CD4-positive, alpha-beta memory T cell (primary cell): ENCODE data around the gene VSTM4. TPM values are rescaled to one million over a fixed set of nuclear protein-coding genes. Genes with fewer than 3 reads are reported as not detected.

Experiments
- CTCF ChIA-PET: fragments of 350-600 bp; sonication (Branson Sonifier 250); formaldehyde crosslinking; loops from one replicate; lab custom pipeline; 2021; ENCODE audit warnings: inconsistent platforms; ENCODE audit not compliant: partially characterized antibody; lab: Charles Lee
- POLR2A ChIA-PET: fragments of 350-600 bp; sonication (Branson Sonifier 250); formaldehyde crosslinking; loops from one replicate; lab custom pipeline; 2021; ENCODE audit not compliant: partially characterized antibody; lab: Charles Lee
- DNase-seq, 5 donors: peaks; one replicate each; pipeline versions ENCODE4 v3.0.0 to v3.0.0-alpha.2; 2020 to 2022; ENCODE audit warnings: mixed read lengths in 1 of 5
- H3K27ac ChIP-seq: one replicate; pipeline ENCODE4 v1.7.0; 2013; ENCODE audit warnings: low read depth, low read length
- H3K27me3 ChIP-seq: 2 replicates; pipeline ENCODE4 v1.7.0; 2013; ENCODE audit warnings: mild to moderate bottlenecking, low read length, moderate library complexity; ENCODE audit not compliant: insufficient read depth
- H3K36me3 ChIP-seq: 2 replicates; pipeline ENCODE4 v1.7.0; 2013; ENCODE audit warnings: mild to moderate bottlenecking, low read length, moderate library complexity; ENCODE audit not compliant: insufficient read depth
- H3K4me1 ChIP-seq: 2 replicates; pipeline ENCODE4 v1.7.0; 2013; ENCODE audit warnings: mild to moderate bottlenecking, low read length, moderate library complexity; ENCODE audit not compliant: insufficient read depth
- H3K4me3 ChIP-seq, 2 donors: one replicate each; pipeline ENCODE4 v1.7.0; 2013; ENCODE audit warnings: low read length in 2 of 2, mild to moderate bottlenecking in 1 of 2
- H3K9me3 ChIP-seq, 2 donors: one replicate each; pipeline ENCODE4 v1.7.0; 2013; ENCODE audit warnings: low read length in 2 of 2, control low read depth in 1 of 2; ENCODE audit not compliant: control insufficient read depth in 1 of 2
- H3K27ac Mint-ChIP-seq, 7 donors: one replicate each; pipeline ENCODE4 v1.8.0; 2020 to 2021; ENCODE audit warnings: mixed read lengths in 7 of 7, mild to moderate bottlenecking in 6 of 7, inconsistent platforms in 3 of 7, moderate library complexity in 3 of 7
- H3K27me3 Mint-ChIP-seq, 2 donors: one replicate each; pipeline ENCODE4 v1.8.0; 2020 to 2021; ENCODE audit warnings: mixed read lengths in 2 of 2
- H3K36me3 Mint-ChIP-seq, 2 donors: one replicate each; pipeline ENCODE4 v1.8.0; 2020 to 2021; ENCODE audit warnings: mixed read lengths in 2 of 2, inconsistent platforms in 1 of 2, mild to moderate bottlenecking in 1 of 2
- H3K4me1 Mint-ChIP-seq, 4 donors: one replicate each; pipeline ENCODE4 v1.8.0; 2020 to 2021; ENCODE audit warnings: mixed read lengths in 4 of 4, mild to moderate bottlenecking in 1 of 4
- H3K4me3 Mint-ChIP-seq, 8 donors: one replicate each; pipeline ENCODE4 v1.8.0; 2020 to 2021; ENCODE audit warnings: mixed read lengths in 8 of 8, mild to moderate bottlenecking in 7 of 8, moderate library complexity in 6 of 8, inconsistent platforms in 3 of 8
- H3K9me3 Mint-ChIP-seq, 8 donors: one replicate each; pipeline ENCODE4 v1.8.0; 2020 to 2021; ENCODE audit warnings: mixed read lengths in 8 of 8, mild to moderate bottlenecking in 5 of 8, inconsistent platforms in 3 of 8, moderate library complexity in 1 of 8
- intact Hi-C: fragments of 100-400 bp; cut with micrococcal nuclease; formaldehyde crosslinking; loops from one replicate; pipeline ENCODE4 v1.15.1; 2023
- polyA plus RNA-seq, 2 donors: library from polyadenylated mRNA; unstranded; fragments of 300-500 nt; fragmentation: Illumina TruSeq; gene quantifications; one replicate each; pipeline ENCODE4 v1.2.3, GENCODE V29; 2021
- total RNA-seq, 2 experiments: library from RNA; stranded (reverse); gene quantifications; one replicate each; pipeline ENCODE4 v1.2.3, GENCODE V29; 2021

VSTM4 gene
- total and polyA plus RNA-seq, 4 experiments from 2014 or later, result not detected

GRCh38 chr10:49000437-49001398 is 114.6 kb downstream of the VSTM4 start:
- H3K27ac ChIP-seq, result no peak overlapping the region
- intact Hi-C loops, result no loop called here

GRCh38 chr10:48999346-48999745 is 116.0 kb downstream of the VSTM4 start:
- POLR2A ChIA-PET, result no interaction called here
- Mint-ChIP-seq H3K4me1 (no peaks in the 10 kb centered on the region), H3K27me3 (peaks cover 2 to 5% of the 10 kb centered on the region in 2 donors), H3K36me3 (peaks cover 0 to 4% of the 10 kb centered on the region in 2 donors), H3K4me3 (no peak overlapping the region), H3K27ac (no peak overlapping the region), H3K9me3 (peaks cover 0 to 2% (median 0%) of the 10 kb centered on the region in 8 donors)
- no peak overlapping the region for H3K27ac ChIP-seq
- CTCF ChIA-PET, result no interaction called here
- no peak for DNase-seq
- no peaks in the 10 kb centered on the region for H3K4me1 ChIP-seq
- intact Hi-C loops, result no loop called here
- no peaks in the 10 kb centered on the region for H3K9me3 ChIP-seq
- H3K4me3 ChIP-seq, result no peak overlapping the region
- H3K27me3 ChIP-seq, result no peaks in the 10 kb centered on the region
- no peaks in the 10 kb centered on the region for H3K36me3 ChIP-seq

More at GRCh38 chr10:49000437-49001398, 114.6 kb downstream of the VSTM4 start:
- H3K36me3 ChIP-seq, result no peaks in the 10 kb centered on the region
- no peaks in the 10 kb centered on the region for H3K4me1 ChIP-seq
- peaks cover 0 to 4% (median 0%) of the 10 kb centered on the region in 8 donors for H3K9me3 Mint-ChIP-seq
- peaks cover 0 to 4% of the 10 kb centered on the region in 2 donors for H3K36me3 Mint-ChIP-seq
- H3K27me3 Mint-ChIP-seq, result peaks cover 2 to 5% of the 10 kb centered on the region in 2 donors
- ChIA-PET POLR2A (no interaction called here), CTCF (no interaction called here)
- no peak overlapping the region for H3K4me3 Mint-ChIP-seq
- peak overlapping the region in 1 of 7 donors; percentile 66 for H3K27ac Mint-ChIP-seq
- H3K4me1 Mint-ChIP-seq, result no peaks in the 10 kb centered on the region
- no peak overlapping the region for H3K4me3 ChIP-seq
- H3K27me3 ChIP-seq, result no peaks in the 10 kb centered on the region
- H3K9me3 ChIP-seq, result no peaks in the 10 kb centered on the region
- DNase-seq, result no peak

- Mint-ChIP-seq H3K27me3 (peaks cover 2 to 5% of the 10 kb centered on the region in 2 donors), H3K9me3 (peaks cover 0 to 2% (median 0%) of the 10 kb centered on the region in 8 donors), H3K4me3 (no peak overlapping the region), H3K27ac (no peak overlapping the region), H3K4me1 (no peaks in the 10 kb centered on the region), H3K36me3 (peaks cover 0 to 3% of the 10 kb centered on the region in 2 donors)
- Histone ChIP-seq H3K27me3 (no peaks in the 10 kb centered on the region), H3K27ac (no peak overlapping the region), H3K36me3 (no peaks in the 10 kb centered on the region), H3K9me3 (no peaks in the 10 kb centered on the region), H3K4me1 (no peaks in the 10 kb centered on the region), H3K4me3 (no peak overlapping the region)
- no peak for DNase-seq
- CTCF ChIA-PET, result interaction anchor here (1.2 kb wide), 1 partner anchor 171 kb away, joined by 3 read pairs; no protein-coding TSS in a partner anchor
- intact Hi-C loops, result no loop called here
- POLR2A ChIA-PET, result no interaction called here
Observed at GRCh38 chr10:48996329-48996728, 119.0 kb downstream of the VSTM4 start.

- CTCF ChIA-PET, result no interaction called here
- POLR2A ChIA-PET, result no interaction called here
- Mint-ChIP-seq H3K36me3 (no peaks in the 10 kb centered on the region), H3K4me3 (no peak overlapping the region), H3K9me3 (peaks cover 0 to 2% (median 0%) of the 10 kb centered on the region in 8 donors), H3K27me3 (peaks cover 0 to 2% of the 10 kb centered on the region in 2 donors), H3K27ac (no peak overlapping the region), H3K4me1 (no peaks in the 10 kb centered on the region)
- Histone ChIP-seq H3K4me1 (no peaks in the 10 kb centered on the region), H3K9me3 (no peaks in the 10 kb centered on the region), H3K4me3 (no peak overlapping the region), H3K27ac (no peak overlapping the region), H3K27me3 (no peaks in the 10 kb centered on the region), H3K36me3 (no peaks in the 10 kb centered on the region)
- no peak for DNase-seq
- intact Hi-C loops, result no loop called here
Observed at GRCh38 chr10:48993627-48994026, 121.7 kb downstream of the VSTM4 start.

GRCh38 chr10:48990226-48990625 is 125.1 kb downstream of the VSTM4 start:
- Mint-ChIP-seq H3K36me3 (no peaks in the 10 kb centered on the region), H3K27ac (no peak overlapping the region), H3K4me3 (no peak overlapping the region), H3K27me3 (no peaks in the 10 kb centered on the region), H3K4me1 (no peaks in the 10 kb centered on the region), H3K9me3 (no peaks in the 10 kb centered on the region)
- no peaks in the 10 kb centered on the region for H3K27me3 ChIP-seq
- H3K27ac ChIP-seq, result no peak overlapping the region
- H3K36me3 ChIP-seq, result no peaks in the 10 kb centered on the region
- H3K9me3 ChIP-seq, result no peaks in the 10 kb centered on the region
- intact Hi-C loops, result no loop called here
- POLR2A ChIA-PET, result no interaction called here
- DNase-seq, result no peak
- no peaks in the 10 kb centered on the region for H3K4me1 ChIP-seq
- H3K4me3 ChIP-seq, result no peak overlapping the region
- CTCF ChIA-PET, result interaction anchor here (1.1 to 1.7 kb wide), 2 partner anchors 8 to 11 kb away, joined by 3 to 5 read pairs; no protein-coding TSS in a partner anchor

- Mint-ChIP-seq H3K4me3 (no peak overlapping the region), H3K27me3 (no peaks in the 10 kb centered on the region), H3K9me3 (no peaks in the 10 kb centered on the region), H3K4me1 (no peaks in the 10 kb centered on the region), H3K27ac (no peak overlapping the region), H3K36me3 (no peaks in the 10 kb centered on the region)
- ChIA-PET CTCF (no interaction called here), POLR2A (no interaction called here)
- Histone ChIP-seq H3K27ac (no peak overlapping the region), H3K27me3 (no peaks in the 10 kb centered on the region), H3K4me1 (no peaks in the 10 kb centered on the region), H3K4me3 (no peak overlapping the region), H3K9me3 (no peaks in the 10 kb centered on the region), H3K36me3 (no peaks in the 10 kb centered on the region)
- DNase-seq, result no peak
- intact Hi-C loops, result no loop called here
Observed at GRCh38 chr10:48985621-48986158, 129.6 kb downstream of the VSTM4 start.

GRCh38 chr10:48983648-48984351 is 131.5 kb downstream of the VSTM4 start:
- Mint-ChIP-seq H3K9me3 (no peaks in the 10 kb centered on the region), H3K4me3 (no peak overlapping the region), H3K27ac (no peak overlapping the region), H3K36me3 (no peaks in the 10 kb centered on the region), H3K4me1 (no peaks in the 10 kb centered on the region), H3K27me3 (no peaks in the 10 kb centered on the region)
- no peaks in the 10 kb centered on the region for H3K9me3 ChIP-seq
- DNase-seq, result no peak
- no peaks in the 10 kb centered on the region for H3K36me3 ChIP-seq
- no peak overlapping the region for H3K27ac ChIP-seq
- intact Hi-C loops, result no loop called here
- H3K4me3 ChIP-seq, result no peak overlapping the region
- no peaks in the 10 kb centered on the region for H3K27me3 ChIP-seq
- ChIA-PET CTCF (interaction anchor here (1.0 to 6.4 kb wide), 3 partner anchors 180 to 527 kb away, joined by 3 to 45 read pairs (median 12); no protein-coding TSS in a partner anchor), POLR2A (no interaction called here)
- no peaks in the 10 kb centered on the region for H3K4me1 ChIP-seq
